Middle frontal gyrus (tissue), 1 donor: ENCODE data around the gene COQ6.
"Not testable (repeated sequence)": the region's sequence is repeated elsewhere in the genome, so short reads cannot be mapped to it uniquely, and the experiment has no call there.

Source experiments
- DNase-seq: peaks from one replicate; pipeline ENCODE4 v3.0.0-alpha.2; 2015; ENCODE audit warnings: low spot score; ENCODE audit errors: extremely low spot score

The COQ6 gene

GRCh38 chr14:73977896-73978295 is 27.8 kb downstream of the COQ6 start:
- DNase-seq, result no peak

- DNase-seq, result no peak
Observed at GRCh38 chr14:73988065-73988464, 38.0 kb downstream of the COQ6 start.

DNA sequence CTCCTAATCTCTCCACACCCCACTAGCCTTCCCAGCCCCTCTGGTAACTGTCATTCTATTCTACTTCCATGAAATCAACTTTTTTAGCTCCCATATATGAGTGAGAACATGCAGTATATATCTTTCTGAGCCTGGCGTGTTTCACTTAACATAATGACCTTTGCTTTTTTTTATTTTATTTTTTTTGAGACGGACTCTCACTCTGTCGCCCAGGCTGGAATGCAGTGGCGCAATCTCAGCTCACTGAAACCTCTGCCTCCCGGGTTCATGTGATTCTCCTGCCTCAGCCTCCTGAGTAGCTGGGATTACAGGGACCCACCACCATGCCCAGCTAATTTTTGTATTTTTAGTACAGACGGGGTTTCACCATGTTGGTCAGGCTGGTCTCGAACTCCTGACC is 38.6 kb downstream of the COQ6 start:
- DNase-seq, result not testable (repeated sequence)

DNA sequence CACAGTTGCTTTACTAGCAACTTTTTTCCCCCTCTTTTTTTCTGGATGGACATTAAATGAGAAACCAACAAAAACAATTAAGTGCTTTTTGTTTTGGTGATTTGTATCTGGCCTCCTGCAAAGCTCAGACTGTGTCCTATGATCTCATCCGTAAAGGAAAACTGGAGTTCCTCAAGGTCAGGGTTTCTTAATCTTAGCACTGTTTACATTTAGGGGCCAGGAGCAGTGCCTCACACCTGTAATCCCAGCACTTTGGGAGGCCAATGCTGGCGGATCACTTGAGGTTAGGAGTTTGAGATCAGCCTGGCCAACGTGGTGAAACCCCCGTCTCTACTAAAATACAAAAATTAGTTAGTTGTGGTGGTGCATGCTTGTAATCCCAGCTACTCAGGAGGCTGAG is 41.0 kb downstream of the COQ6 start:
- DNase-seq, result no peak

GRCh38 chr14:73994926-73995325 is 44.8 kb downstream of the COQ6 start:
- DNase-seq, result not testable (repeated sequence)

DNA sequence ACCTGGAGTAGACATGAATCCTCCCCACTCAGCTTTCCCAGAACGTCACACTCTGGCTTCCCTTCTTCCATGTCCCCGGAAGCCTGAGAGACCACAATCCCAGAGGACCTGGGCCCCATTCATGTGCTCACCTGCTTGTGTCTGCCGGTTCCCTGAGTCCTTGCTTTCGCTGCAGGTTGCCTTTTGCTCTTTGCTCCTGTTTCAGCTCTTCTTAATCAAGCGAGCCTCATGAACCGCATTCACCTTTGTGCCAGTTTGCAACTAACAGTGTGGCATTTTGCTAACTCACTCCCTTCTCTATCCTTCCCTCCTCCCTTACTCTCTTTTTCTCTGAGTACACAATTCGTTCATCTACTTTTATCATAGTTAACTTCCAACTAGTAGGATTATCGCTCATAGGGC is 45.9 kb downstream of the COQ6 start:
- DNase-seq, result no peak

DNA sequence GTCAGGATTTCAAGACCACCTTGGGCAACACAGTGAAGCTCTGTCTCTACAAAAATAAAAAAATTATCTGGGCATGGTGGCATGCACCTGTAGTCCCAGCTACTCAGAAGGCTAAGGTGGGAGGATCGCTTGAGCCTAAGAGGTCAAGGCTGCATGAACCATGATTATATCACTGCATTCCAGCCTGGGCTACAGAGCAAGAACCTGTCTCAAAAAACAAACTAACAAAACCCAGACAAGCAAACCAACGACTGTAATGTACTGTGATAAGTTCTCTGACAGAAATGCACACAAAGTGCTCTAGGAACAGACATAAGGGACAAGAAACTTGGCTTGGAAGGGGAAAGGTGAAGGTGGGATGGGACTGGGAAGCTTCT is 46.6 kb downstream of the COQ6 start:
- DNase-seq, result no peak

GRCh38 chr14:73997108-73997943 is 47.2 kb downstream of the COQ6 start:
- no peak for DNase-seq

- no peak for DNase-seq
Observed at GRCh38 chr14:73997944-73998447, 47.9 kb downstream of the COQ6 start.

DNA sequence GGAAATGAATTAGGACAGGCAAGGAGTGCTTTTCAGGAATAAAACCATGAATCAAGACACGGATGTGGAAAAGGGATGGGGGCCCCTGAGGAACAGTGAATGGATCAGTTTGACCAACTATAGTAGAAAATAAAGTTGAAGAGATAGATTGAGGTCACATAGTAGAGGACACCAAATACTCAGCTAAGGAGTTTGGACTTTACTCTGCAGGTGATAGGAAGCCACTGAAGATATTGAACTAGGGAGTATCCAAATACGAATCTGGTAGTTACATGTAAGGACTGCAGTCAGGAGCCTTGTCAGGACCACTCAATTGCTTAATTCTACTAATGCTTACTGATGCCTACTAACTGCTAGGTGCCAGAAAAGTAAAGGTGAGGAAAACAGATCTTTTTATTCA is 48.6 kb downstream of the COQ6 start:
- DNase-seq, result no peak

- not testable (repeated sequence) for DNase-seq
Observed at GRCh38 chr14:74005664-74006063, 55.6 kb downstream of the COQ6 start.

- DNase-seq, result no peak
Observed at GRCh38 chr14:74008843-74009499, 58.9 kb downstream of the COQ6 start.
